Measurements from ENCODE around the gene CTIF.

The CTIF gene

GRCh38 chr18:48589797-48590519, 51.1 kb downstream of the CTIF start:
- no peak overlapping the region for H3K27ac ChIP-seq (ENCODE audit: low read length)
- no peaks in the 10 kb centered on the region for H3K9me3 ChIP-seq (ENCODE audit: control insufficient read depth, insufficient read depth, low read length)
- H3K4me3 ChIP-seq (ENCODE audit: low read length) = no peak overlapping the region
- no CpG with 5 or more reads among the region's 15 CpGs for WGBS (ENCODE audit: insufficient coverage, insufficient read length)
- peaks cover 2% of the 10 kb centered on the region; the same call in 1 of the 2 replicates for H3K36me3 ChIP-seq (ENCODE audit: control insufficient read depth, insufficient read depth, low read length)
- DNase-seq (ENCODE audit: low read depth, low spot score) = no peak
- H3K4me1 ChIP-seq (ENCODE audit: control insufficient read depth, insufficient read depth, low read length) = peaks cover 2% of the 10 kb centered on the region; the same call in 1 of the 2 replicates
- H3K27me3 ChIP-seq (ENCODE audit: control insufficient read depth, insufficient read depth, low read length) = no peaks in the 10 kb centered on the region

GRCh38 chr18:48590678-48591077, 51.8 kb downstream of the CTIF start:
- Histone ChIP-seq H3K4me1 (ENCODE audit: control insufficient read depth, insufficient read depth, low read length) (peaks cover 2% of the 10 kb centered on the region; the same call in 1 of the 2 replicates), H3K36me3 (ENCODE audit: control insufficient read depth, insufficient read depth, low read length) (peaks cover 2% of the 10 kb centered on the region; the same call in 1 of the 2 replicates), H3K27me3 (ENCODE audit: control insufficient read depth, insufficient read depth, low read length) (no peaks in the 10 kb centered on the region), H3K27ac (ENCODE audit: low read length) (no peak overlapping the region), H3K9me3 (ENCODE audit: control insufficient read depth, insufficient read depth, low read length) (no peaks in the 10 kb centered on the region), H3K4me3 (ENCODE audit: low read length) (no peak overlapping the region)
- no CpG with 5 or more reads among the region's 5 CpGs for WGBS (ENCODE audit: insufficient coverage, insufficient read length)
- no peak for DNase-seq (ENCODE audit: low read depth, low spot score)

- DNase-seq (ENCODE audit: low read depth, low spot score) = no peak
- WGBS (ENCODE audit: insufficient coverage, insufficient read length) = no CpG with 5 or more reads among the region's 17 CpGs
These were observed 53.8 kb downstream of the CTIF start for GRCh38 chr18:48592540-48593171.

GRCh38 chr18:48594471-48595094, 55.8 kb downstream of the CTIF start:
- H3K27me3 ChIP-seq (ENCODE audit: control insufficient read depth, insufficient read depth, low read length) = no peaks in the 10 kb centered on the region
- no peak for DNase-seq (ENCODE audit: low read depth, low spot score)
- H3K4me1 ChIP-seq (ENCODE audit: control insufficient read depth, insufficient read depth, low read length) = peaks cover 2% of the 10 kb centered on the region; the same call in 1 of the 2 replicates
- peaks cover 2% of the 10 kb centered on the region; the same call in 1 of the 2 replicates for H3K36me3 ChIP-seq (ENCODE audit: control insufficient read depth, insufficient read depth, low read length)
- WGBS (ENCODE audit: insufficient coverage, insufficient read length) = no CpG with 5 or more reads among the region's 13 CpGs
- H3K27ac ChIP-seq (ENCODE audit: low read length) = no peak overlapping the region
- H3K4me3 ChIP-seq (ENCODE audit: low read length) = no peak overlapping the region
- no peaks in the 10 kb centered on the region for H3K9me3 ChIP-seq (ENCODE audit: control insufficient read depth, insufficient read depth, low read length)

More at GRCh38 chr18:48592540-48593171, 53.8 kb downstream of the CTIF start:
- H3K4me3 ChIP-seq (ENCODE audit: low read length) = no peak overlapping the region
- H3K27ac ChIP-seq (ENCODE audit: low read length) = no peak overlapping the region
- H3K27me3 ChIP-seq (ENCODE audit: control insufficient read depth, insufficient read depth, low read length) = no peaks in the 10 kb centered on the region
- peaks cover 2% of the 10 kb centered on the region; the same call in 1 of the 2 replicates for H3K4me1 ChIP-seq (ENCODE audit: control insufficient read depth, insufficient read depth, low read length)
- H3K9me3 ChIP-seq (ENCODE audit: control insufficient read depth, insufficient read depth, low read length) = no peaks in the 10 kb centered on the region
- H3K36me3 ChIP-seq (ENCODE audit: control insufficient read depth, insufficient read depth, low read length) = peaks cover 2% of the 10 kb centered on the region; the same call in 1 of the 2 replicates

GRCh38 chr18:48595703-48596218, 56.9 kb downstream of the CTIF start:
- 0 out of 2 replicates have a peak, but pooled peaks cover 2% of the 10 kb centered on the region for H3K4me1 ChIP-seq (ENCODE audit: control insufficient read depth, insufficient read depth, low read length)
- H3K27ac ChIP-seq (ENCODE audit: low read length) = no peak overlapping the region
- DNase-seq (ENCODE audit: low read depth, low spot score) = no peak
- H3K27me3 ChIP-seq (ENCODE audit: control insufficient read depth, insufficient read depth, low read length) = no peaks in the 10 kb centered on the region
- no peaks in the 10 kb centered on the region for H3K9me3 ChIP-seq (ENCODE audit: control insufficient read depth, insufficient read depth, low read length)
- H3K36me3 ChIP-seq (ENCODE audit: control insufficient read depth, insufficient read depth, low read length) = peaks cover 2% of the 10 kb centered on the region; the same call in 1 of the 2 replicates
- H3K4me3 ChIP-seq (ENCODE audit: low read length) = no peak overlapping the region
- WGBS (ENCODE audit: insufficient coverage, insufficient read length) = no CpG with 5 or more reads among the region's 4 CpGs

GRCh38 chr18:48597110-48597509, 58.3 kb downstream of the CTIF start:
- Histone ChIP-seq H3K4me3 (ENCODE audit: low read length) (no peak overlapping the region), H3K27me3 (ENCODE audit: control insufficient read depth, insufficient read depth, low read length) (no peaks in the 10 kb centered on the region), H3K4me1 (ENCODE audit: control insufficient read depth, insufficient read depth, low read length) (0 out of 2 replicates have a peak, but pooled peaks cover 2% of the 10 kb centered on the region), H3K27ac (ENCODE audit: low read length) (no peak overlapping the region), H3K36me3 (ENCODE audit: control insufficient read depth, insufficient read depth, low read length) (no peaks in the 10 kb centered on the region), H3K9me3 (ENCODE audit: control insufficient read depth, insufficient read depth, low read length) (no peaks in the 10 kb centered on the region)
- no peak for DNase-seq (ENCODE audit: low read depth, low spot score)
- WGBS (ENCODE audit: insufficient coverage, insufficient read length) = no CpG with 5 or more reads among the region's 5 CpGs

GRCh38 chr18:48597671-48598070, 58.8 kb downstream of the CTIF start:
- H3K36me3 ChIP-seq (ENCODE audit: control insufficient read depth, insufficient read depth, low read length) = no peaks in the 10 kb centered on the region
- no peaks in the 10 kb centered on the region for H3K4me1 ChIP-seq (ENCODE audit: control insufficient read depth, insufficient read depth, low read length)
- no CpG with 5 or more reads among the region's 3 CpGs for WGBS (ENCODE audit: insufficient coverage, insufficient read length)
- no peak for DNase-seq (ENCODE audit: low read depth, low spot score)
- H3K27me3 ChIP-seq (ENCODE audit: control insufficient read depth, insufficient read depth, low read length) = no peaks in the 10 kb centered on the region
- H3K9me3 ChIP-seq (ENCODE audit: control insufficient read depth, insufficient read depth, low read length) = no peaks in the 10 kb centered on the region
- no peak overlapping the region for H3K4me3 ChIP-seq (ENCODE audit: low read length)
- no peak overlapping the region for H3K27ac ChIP-seq (ENCODE audit: low read length)

- no peak overlapping the region for H3K27ac ChIP-seq (ENCODE audit: low read length)
- DNase-seq (ENCODE audit: low read depth, low spot score) = no peak
- H3K36me3 ChIP-seq (ENCODE audit: control insufficient read depth, insufficient read depth, low read length) = no peaks in the 10 kb centered on the region
- H3K4me1 ChIP-seq (ENCODE audit: control insufficient read depth, insufficient read depth, low read length) = no peaks in the 10 kb centered on the region
- H3K9me3 ChIP-seq (ENCODE audit: control insufficient read depth, insufficient read depth, low read length) = no peaks in the 10 kb centered on the region
- no peak overlapping the region for H3K4me3 ChIP-seq (ENCODE audit: low read length)
- no peaks in the 10 kb centered on the region for H3K27me3 ChIP-seq (ENCODE audit: control insufficient read depth, insufficient read depth, low read length)
- WGBS (ENCODE audit: insufficient coverage, insufficient read length) = no CpG with 5 or more reads among the region's 4 CpGs
These were observed 60.6 kb downstream of the CTIF start for GRCh38 chr18:48599391-48599790.

- WGBS (ENCODE audit: insufficient coverage, insufficient read length) = no CpG with 5 or more reads among the region's 6 CpGs
- no peaks in the 10 kb centered on the region for H3K4me1 ChIP-seq (ENCODE audit: control insufficient read depth, insufficient read depth, low read length)
- H3K27me3 ChIP-seq (ENCODE audit: control insufficient read depth, insufficient read depth, low read length) = no peaks in the 10 kb centered on the region
- no peak for DNase-seq (ENCODE audit: low read depth, low spot score)
- no peaks in the 10 kb centered on the region for H3K36me3 ChIP-seq (ENCODE audit: control insufficient read depth, insufficient read depth, low read length)
- no peak overlapping the region for H3K4me3 ChIP-seq (ENCODE audit: low read length)
- no peaks in the 10 kb centered on the region for H3K9me3 ChIP-seq (ENCODE audit: control insufficient read depth, insufficient read depth, low read length)
- H3K27ac ChIP-seq (ENCODE audit: low read length) = no peak overlapping the region
These were observed 61.2 kb downstream of the CTIF start for GRCh38 chr18:48600046-48600445.

GRCh38 chr18:48600456-48601090, 61.7 kb downstream of the CTIF start:
- Histone ChIP-seq H3K9me3 (ENCODE audit: control insufficient read depth, insufficient read depth, low read length) (no peaks in the 10 kb centered on the region), H3K36me3 (ENCODE audit: control insufficient read depth, insufficient read depth, low read length) (no peaks in the 10 kb centered on the region), H3K4me3 (ENCODE audit: low read length) (no peak overlapping the region), H3K27me3 (ENCODE audit: control insufficient read depth, insufficient read depth, low read length) (no peaks in the 10 kb centered on the region), H3K4me1 (ENCODE audit: control insufficient read depth, insufficient read depth, low read length) (no peaks in the 10 kb centered on the region), H3K27ac (ENCODE audit: low read length) (no peak overlapping the region)
- DNase-seq (ENCODE audit: low read depth, low spot score) = no peak
- WGBS (ENCODE audit: insufficient coverage, insufficient read length) = no CpG with 5 or more reads among the region's 8 CpGs

All from iPS DF 6.9 (cell line).